ENCODE data around the gene HIPK1.

- TF ChIP-seq POLR2A (IDR thresholded peaks at IDR 0.05; ENCODE audit: low read length) (no peak), GATA1 (IDR thresholded peaks at IDR 0.05; ENCODE audit: low read depth, low read length) (no peak)
Observed at GRCh38 chr1:113990530-113990929, 61.4 kb downstream of the HIPK1 start.
